K562 (cell line): ENCODE results near the gene GEMIN2. TPM values are rescaled to one million over a fixed set of nuclear protein-coding genes. Genes with fewer than 3 reads are reported as not detected.

ENCODE experiments used
- AFF1 ChIP-seq, 2 experiments: fragments of 450-650 bp; IDR thresholded peaks; 2 replicates each; pipeline ENCODE4 v1.6.1; 2018; ENCODE audit warnings: mild to moderate bottlenecking in 2 of 2, low read depth in 1 of 2; ENCODE audit not compliant: partially characterized antibody in 2 of 2
- ATF6 ChIP-seq: sonication (generic); formaldehyde crosslinking; IDR thresholded peaks from 2 replicates; pipeline ENCODE4 v1.4.0; 2020; ENCODE audit warnings: mild to moderate bottlenecking, missing genetic modification reagents
- ATF7 ChIP-seq: fragments of 450-650 bp; IDR thresholded peaks from 2 replicates; pipeline ENCODE4 v1.7.1; 2014; ENCODE audit warnings: mild to moderate bottlenecking, moderate library complexity
- BCOR ChIP-seq: fragments of 450-650 bp; IDR thresholded peaks from 2 replicates; pipeline ENCODE4 v1.6.1; 2016
- CEBPG ChIP-seq, 3 experiments: fragments of 200-800 bp in 1 of 3; sonication (Bioruptor generic) in 1 of 3; sonication (generic) in 1 of 3; formaldehyde crosslinking in 1 of 3; IDR thresholded peaks in 2 of 3; conservative IDR thresholded peaks in 1 of 3; 2 replicates each; pipeline versions ENCODE4 v1.6.1 to v1.8.0; 2016 to 2022; ENCODE audit warnings: missing compliant biosample characterization in 2 of 3, missing genetic modification characterization in 2 of 3, mild to moderate bottlenecking in 1 of 3, missing genetic modification reagents in 1 of 3
- GTF2A2 ChIP-seq: IDR thresholded peaks from 2 replicates; pipeline ENCODE4 v1.6.1; 2016; ENCODE audit warnings: mild to moderate bottlenecking, missing genetic modification characterization, missing compliant biosample characterization
- NCOA4 ChIP-seq: fragments of 450-650 bp; IDR thresholded peaks from 2 replicates; pipeline ENCODE4 v1.6.1; 2018; ENCODE audit warnings: mild to moderate bottlenecking; ENCODE audit not compliant: partially characterized antibody
- PREB ChIP-seq: sonication (generic); formaldehyde crosslinking; IDR thresholded peaks from 2 replicates; pipeline ENCODE4 v1.8.1; 2023; ENCODE audit warnings: mild to moderate bottlenecking, missing genetic modification reagents
- SP1 ChIP-seq: sonication (generic); formaldehyde crosslinking; IDR thresholded peaks from 2 replicates; pipeline ENCODE4 v1.8.1; 2022; ENCODE audit warnings: mild to moderate bottlenecking, missing genetic modification reagents
- ZNF695 ChIP-seq: fragments of 450-650 bp; formaldehyde crosslinking; IDR thresholded peaks from 2 replicates; pipeline ENCODE4 v1.4.0; 2020; ENCODE audit warnings: mild to moderate bottlenecking, moderate library complexity
- ZNF76 ChIP-seq: fragments of 250-450 bp; sonication (Bioruptor Pico); IDR thresholded peaks from 2 replicates; pipeline ENCODE4 v1.4.0; 2020; ENCODE audit warnings: mild to moderate bottlenecking, moderate library complexity, borderline replicate concordance
- polyA plus RNA-seq, 8 experiments: library from polyadenylated mRNA; depleted of rRNA in 4 of 8; stranded (reverse) in 5 of 8; unstranded in 3 of 8; fragments of >200 nt; fragmentation: Nextera tagmentation in 2 of 8; fragmentation: Illumina TruSeq in 1 of 8; extraction: Ambion mirVana in 2 of 8; extraction: Trizol in 1 of 8; gene quantifications; 2 replicates each; pipeline versions ENCODE4 v1.2.1 to v1.2.3, GENCODE V29; 2011 to 2014; ENCODE audit warnings: inconsistent platforms in 1 of 8, missing spikeins in 1 of 8
- total RNA-seq, 7 experiments: library from RNA; depleted of rRNA in 6 of 7; stranded (reverse); fragments of >200 nt in 6 of 7; fragmentation: Illumina TruSeq in 2 of 7; extraction: Trizol in 2 of 7; gene quantifications; 2 replicates each; pipeline versions ENCODE4 v1.2.1 to v1.2.3, GENCODE V29; 2011 to 2021; ENCODE audit warnings: low replicate concordance in 1 of 7
- TF ChIP-seq, protein P1 (sequence below): fragments of 450-650 bp; formaldehyde crosslinking; IDR thresholded peaks from 2 replicates; pipeline ENCODE4 v1.4.0; 2020; ENCODE audit warnings: mild to moderate bottlenecking, moderate library complexity
- TF ChIP-seq, protein P2 (sequence below): fragments of 450-650 bp; IDR thresholded peaks from 2 replicates; pipeline ENCODE4 v1.7.0; 2016; ENCODE audit warnings: borderline replicate concordance

The GEMIN2 gene
- total and polyA plus RNA-seq, 9 of the 15 experiments (the other 6 are each of a cell fraction or from before 2014, with no cell fraction given), result 23.0 to 87.6 (median 45.5) TPM

DNA sequence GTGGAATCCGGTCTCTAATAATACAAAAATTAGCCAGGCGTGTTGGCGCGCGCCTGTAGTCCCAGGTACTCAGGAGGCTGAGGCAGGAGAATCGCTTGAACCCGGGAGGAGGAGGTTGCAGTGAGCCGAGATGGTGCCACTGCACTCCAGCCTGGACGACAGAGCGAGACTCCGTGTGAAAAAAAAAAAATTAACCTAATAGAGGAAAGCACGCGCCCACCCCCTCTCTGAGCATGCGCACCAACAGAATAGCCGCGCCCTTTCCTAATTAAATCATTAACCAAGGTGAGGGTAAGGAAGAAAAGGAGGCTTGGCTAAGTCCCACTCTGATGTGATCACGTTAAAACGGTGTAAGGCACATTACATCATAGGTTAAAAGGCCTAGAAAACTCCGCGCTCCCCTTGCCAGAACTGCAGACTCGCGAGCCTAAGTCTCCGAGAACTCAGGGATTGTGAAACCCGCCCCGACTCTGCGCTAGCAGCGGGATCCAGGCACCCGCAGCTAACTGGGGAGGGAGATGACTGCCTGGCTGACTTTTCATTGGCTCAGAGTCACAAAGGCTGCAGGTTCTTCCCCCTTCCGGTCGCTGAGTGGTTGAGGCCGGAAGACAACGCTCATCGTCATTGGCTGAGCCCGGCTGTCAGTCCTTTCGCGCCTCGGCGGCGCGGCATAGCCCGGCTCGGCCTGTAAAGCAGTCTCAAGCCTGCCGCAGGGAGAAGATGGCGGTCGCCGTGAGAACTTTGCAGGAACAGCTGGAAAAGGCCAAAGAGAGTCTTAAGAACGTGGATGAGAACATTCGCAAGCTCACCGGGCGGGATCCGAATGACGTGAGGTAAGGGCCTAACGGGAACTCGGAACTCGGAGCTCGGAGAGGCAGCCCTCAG is 60.7 kb downstream of the GEMIN2 start, which contains the start of gene PNN (continued):
- TF ChIP-seq GTF2A2 (tag) (no peak), SP1 (peak; percentile 57; the same call in 1 of the 2 replicates), NCOA4 (no peak), ZNF695 (CRISPR knock-in tag) (no peak), PREB (CRISPR knock-in tag) (no peak), ATF6 (CRISPR knock-in tag) (no peak), AFF1 (IDR thresholded peaks at IDR 0.05; ENCODE audit: low read depth in 1 of 2, partially characterized antibody in 2 of 2) (peak; percentile 29 to 36), BCOR (peak; percentile 76; the same call in 1 of the 2 replicates), ATF7 (peak; percentile 100), CEBPG (CRISPR knock-in tag; IDR thresholded peaks at IDR 0.05) (peak; percentile 91), CEBPG (tag; conservative IDR thresholded peaks at IDR 0.05 in 1 of 2, IDR thresholded peaks at IDR 0.05 in 1 of 2) (peak; percentile 93 to 97), ZNF76 (no peak)
- TF ChIP-seq, protein P1, sequence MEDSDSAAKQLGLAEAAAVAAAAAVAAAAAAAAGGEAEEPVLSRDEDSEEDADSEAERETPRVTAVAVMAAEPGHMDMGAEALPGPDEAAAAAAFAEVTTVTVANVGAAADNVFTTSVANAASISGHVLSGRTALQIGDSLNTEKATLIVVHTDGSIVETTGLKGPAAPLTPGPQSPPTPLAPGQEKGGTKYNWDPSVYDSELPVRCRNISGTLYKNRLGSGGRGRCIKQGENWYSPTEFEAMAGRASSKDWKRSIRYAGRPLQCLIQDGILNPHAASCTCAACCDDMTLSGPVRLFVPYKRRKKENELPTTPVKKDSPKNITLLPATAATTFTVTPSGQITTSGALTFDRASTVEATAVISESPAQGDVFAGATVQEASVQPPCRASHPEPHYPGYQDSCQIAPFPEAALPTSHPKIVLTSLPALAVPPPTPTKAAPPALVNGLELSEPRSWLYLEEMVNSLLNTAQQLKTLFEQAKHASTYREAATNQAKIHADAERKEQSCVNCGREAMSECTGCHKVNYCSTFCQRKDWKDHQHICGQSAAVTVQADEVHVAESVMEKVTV, result no peak
- TF ChIP-seq, protein P2, sequence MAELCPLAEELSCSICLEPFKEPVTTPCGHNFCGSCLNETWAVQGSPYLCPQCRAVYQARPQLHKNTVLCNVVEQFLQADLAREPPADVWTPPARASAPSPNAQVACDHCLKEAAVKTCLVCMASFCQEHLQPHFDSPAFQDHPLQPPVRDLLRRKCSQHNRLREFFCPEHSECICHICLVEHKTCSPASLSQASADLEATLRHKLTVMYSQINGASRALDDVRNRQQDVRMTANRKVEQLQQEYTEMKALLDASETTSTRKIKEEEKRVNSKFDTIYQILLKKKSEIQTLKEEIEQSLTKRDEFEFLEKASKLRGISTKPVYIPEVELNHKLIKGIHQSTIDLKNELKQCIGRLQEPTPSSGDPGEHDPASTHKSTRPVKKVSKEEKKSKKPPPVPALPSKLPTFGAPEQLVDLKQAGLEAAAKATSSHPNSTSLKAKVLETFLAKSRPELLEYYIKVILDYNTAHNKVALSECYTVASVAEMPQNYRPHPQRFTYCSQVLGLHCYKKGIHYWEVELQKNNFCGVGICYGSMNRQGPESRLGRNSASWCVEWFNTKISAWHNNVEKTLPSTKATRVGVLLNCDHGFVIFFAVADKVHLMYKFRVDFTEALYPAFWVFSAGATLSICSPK, result no peak
